ENCODE data around the gene PRSS27.

PRSS27 gene

DNA sequence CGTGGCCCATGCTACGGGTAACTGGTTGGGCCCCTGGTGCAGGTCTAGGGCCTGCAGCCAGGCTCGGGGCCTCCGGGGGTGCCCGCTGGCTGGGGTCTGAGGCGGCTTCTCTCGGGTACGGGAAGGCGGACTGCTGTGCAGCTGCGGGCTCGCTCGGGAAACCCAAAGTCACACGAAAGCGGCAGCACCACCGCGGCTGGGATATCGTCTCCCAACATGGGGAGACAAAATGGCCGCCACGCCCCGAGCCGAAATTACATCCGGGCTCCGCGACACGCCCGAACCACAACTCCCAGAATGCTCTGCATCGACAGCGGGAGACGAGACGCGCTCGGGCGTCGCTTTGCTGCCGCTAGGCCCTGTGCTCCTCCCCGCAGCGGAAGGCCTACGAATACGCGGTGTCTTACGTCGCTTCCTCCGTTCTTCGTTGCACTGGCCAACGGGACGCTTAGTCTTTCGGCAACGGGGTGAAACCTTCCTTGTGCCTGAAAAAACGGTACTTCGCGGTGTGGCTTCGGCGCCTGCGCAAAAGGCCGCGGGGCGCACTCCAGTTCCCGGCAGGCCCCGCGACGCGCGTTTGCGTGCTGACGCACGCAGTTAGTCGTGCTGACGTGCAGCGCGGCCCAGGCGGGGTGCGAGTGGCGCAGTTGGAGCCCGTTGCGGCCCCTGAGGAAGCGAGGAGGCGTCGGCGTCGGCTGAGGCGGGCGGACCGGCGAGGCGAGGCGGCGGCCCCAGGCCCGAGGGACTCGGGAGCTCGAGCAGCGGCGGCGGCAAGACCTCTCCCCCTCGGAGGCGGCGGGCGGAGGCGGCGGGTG, 32.2 kb upstream of the PRSS27 start, which contains the start of gene SRRM2:
Gene SRRM2, plus strand, starts transcription at position 604 of the 815 bp plus-strand sequence. CDS start 3,727 bp downstream, outside the sequence.
- H3K4me3 ChIP-seq (ENCODE audit: low read depth, low read length), result peak within 1 kb of the TSS; percentile 73
- DNase-seq (ENCODE audit: low read depth), result peak; percentile 87

DNA sequence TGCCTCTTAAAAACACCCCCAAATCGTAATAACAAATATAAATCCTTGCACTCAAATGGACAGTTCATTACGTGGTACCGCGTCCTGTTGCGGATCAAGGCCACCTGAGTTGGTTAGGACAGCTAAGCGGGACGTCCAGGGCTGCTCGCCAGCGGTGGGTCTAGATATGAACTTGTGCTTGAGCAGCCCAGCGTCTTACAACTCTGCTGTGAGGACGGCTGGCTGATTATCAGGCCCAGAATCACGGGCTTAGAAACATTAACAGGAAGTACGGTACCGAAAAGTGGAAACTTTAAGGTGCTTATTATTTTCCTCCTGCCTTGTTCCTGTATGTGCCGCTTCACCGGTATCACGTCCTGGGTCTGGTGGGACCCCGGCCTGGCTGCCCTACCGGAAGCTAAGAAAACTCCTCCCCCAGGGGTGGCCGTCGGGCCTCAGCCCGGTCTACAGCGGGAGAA, 31.6 kb upstream of the PRSS27 start:
- DNase-seq (ENCODE audit: low read depth), result no peak
- H3K4me3 ChIP-seq (ENCODE audit: low read depth, low read length), result peak overlapping the region; percentile 73

DNA sequence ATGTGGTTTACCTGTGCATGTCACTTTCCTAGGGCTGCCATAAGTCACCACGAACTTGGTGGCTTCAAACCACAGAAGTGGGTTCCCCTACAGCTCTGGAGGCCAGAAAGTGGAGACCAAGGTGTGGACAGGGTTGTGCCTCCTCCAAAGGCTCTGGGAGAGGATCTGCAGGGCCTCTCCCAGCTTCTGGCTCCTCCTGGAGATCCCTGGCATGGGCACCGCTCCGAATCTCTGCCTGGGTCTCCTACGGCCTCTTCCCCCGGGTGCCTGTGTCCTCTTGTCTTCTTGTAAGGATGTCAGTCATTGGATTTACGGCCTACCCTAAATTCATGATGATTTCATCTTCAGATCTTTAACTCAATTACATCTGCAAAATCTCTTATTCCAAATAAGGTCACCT, 29.9 kb upstream of the PRSS27 start:
- no peak overlapping the region for H3K4me3 ChIP-seq (ENCODE audit: low read depth, low read length)
- no peak for DNase-seq (ENCODE audit: low read depth)

DNA sequence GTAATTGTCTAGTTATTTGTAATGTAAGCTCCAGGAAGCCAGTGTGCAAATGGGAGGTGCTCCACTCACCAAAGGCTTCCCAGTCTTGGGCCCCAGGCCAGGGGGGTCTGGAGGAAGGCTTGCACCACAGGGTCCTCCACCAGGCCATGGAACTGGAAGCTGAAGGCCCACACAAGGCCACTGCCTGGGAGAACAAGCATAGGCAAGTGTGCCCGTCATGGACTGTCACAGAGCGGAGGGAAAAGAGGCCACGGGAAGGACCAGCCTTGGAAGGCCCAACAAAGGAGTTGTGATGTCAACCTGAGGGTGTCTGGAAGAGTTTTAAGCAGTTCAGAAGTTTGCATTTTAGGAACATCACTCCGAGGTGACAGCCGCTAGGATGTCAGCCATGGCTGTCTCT, 29.5 kb upstream of the PRSS27 start:
- H3K4me3 ChIP-seq (ENCODE audit: low read depth, low read length), result no peak overlapping the region
- no peak for DNase-seq (ENCODE audit: low read depth)

DNA sequence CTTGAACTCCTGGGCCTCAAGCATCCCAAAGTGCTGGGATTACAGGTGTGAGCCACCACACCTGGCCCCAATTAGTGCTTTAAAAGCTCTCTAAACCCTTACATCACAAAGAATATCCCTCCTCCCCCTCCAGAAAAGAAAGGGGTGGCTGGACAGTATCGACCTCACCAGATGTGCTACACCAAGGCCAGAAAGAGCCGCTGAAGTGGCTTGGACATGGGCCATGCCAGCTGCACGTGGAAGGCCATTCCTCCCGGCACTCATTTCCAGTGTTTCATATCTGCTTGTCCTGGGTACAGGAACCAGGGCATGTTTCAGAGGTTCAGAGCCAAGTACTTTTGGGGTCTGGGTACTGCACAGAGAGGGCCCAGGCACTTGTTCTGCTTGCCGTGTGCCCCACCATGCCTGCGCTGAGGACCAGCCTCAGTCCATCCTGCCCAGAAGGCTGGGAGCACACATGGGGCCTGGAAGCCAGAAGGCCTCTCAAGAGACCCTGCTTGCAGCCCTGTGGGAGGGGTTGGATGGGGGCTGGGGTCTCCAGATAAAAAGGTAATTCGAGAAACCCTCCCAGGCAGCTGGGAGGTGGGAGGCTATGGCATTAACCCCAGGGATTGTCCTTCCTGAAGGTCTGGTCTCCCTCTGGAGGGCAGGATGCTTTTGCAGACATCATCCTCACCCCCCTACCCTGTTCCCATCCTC, 28.9 kb upstream of the PRSS27 start:
- no peak overlapping the region for H3K4me3 ChIP-seq (ENCODE audit: low read depth, low read length)
- DNase-seq (ENCODE audit: low read depth), result no peak

DNA sequence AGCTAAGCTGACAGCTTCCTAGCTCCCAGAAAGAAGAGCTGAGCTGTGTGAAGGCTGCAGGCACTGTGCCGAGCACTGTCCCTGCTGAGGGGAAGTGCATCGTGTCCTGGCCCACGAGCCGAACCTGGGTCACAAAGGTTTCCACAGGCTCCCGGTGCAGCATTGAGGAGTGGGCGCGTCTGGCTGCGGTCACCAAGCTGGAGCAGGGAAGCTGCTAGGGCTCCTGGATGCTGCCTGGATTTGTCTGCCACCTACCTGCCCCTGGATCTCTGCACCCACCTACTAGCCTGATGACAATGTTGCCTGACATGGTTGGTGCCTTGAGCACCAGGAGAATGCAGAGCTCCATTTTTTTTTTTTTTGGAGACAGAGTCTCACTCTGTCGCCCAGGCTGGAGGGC, 25.9 kb upstream of the PRSS27 start:
- H3K4me3 ChIP-seq (ENCODE audit: low read depth, low read length), result no peak overlapping the region
- no peak for DNase-seq (ENCODE audit: low read depth)

DNA sequence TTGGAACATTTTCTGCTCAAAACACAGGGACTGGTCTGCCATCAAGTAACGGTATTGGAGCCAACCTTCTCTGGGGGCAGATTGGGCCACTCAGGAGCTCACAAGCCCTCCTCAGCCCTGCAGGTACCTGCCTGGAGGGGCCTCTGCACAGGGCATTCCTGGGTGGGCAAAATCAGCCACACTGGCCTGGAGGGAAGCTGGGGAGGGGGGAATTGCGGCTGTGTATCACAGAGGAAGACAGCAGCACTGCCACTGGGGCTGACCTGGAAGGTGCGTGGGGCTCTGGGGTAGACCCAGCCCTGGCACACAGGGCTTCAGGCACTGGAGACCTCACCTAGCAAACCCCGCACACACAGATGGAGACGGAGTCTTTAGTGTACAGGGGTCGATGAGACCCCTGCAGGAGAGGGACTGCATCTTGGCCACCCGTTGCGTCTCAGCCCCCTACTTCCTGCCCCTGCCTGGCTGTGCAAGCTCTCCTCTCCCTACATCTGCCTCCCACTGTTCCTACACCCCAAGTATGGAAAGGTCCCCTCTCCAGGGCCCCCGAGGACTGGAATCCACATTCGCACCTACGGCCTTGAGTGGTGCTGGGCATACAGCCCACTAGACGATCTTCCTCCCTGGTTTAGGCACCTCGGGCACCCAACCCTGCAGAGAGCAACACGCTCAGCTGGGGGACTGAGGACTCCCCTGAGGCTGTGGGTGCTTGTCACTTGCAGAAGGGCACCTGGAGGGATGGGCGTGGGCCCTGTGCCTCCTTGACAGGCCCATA, 25.3 kb upstream of the PRSS27 start:
- H3K4me3 ChIP-seq (ENCODE audit: low read depth, low read length), result no peak overlapping the region
- DNase-seq (ENCODE audit: low read depth), result no peak

DNA sequence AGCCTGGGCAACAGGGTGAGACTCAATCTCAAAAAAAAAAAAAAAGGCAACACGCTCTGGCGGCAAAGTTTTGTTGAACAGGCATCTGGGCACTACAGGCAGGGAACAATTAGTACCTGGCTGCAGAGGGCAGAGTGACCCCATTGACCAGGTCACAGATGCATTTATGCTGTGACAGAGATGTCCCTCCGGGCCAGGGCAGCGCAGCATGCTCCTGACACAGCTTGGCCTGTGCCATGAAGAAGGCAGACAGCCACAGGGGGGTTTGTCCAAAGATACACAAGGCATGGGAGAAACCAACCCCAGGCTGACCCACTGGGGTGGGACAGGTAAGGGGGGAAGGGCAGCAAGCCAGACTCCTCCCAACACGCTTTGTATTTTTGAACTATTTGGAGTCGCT, 24.7 kb upstream of the PRSS27 start:
- no peak for DNase-seq (ENCODE audit: low read depth)
- H3K4me3 ChIP-seq (ENCODE audit: low read depth, low read length), result no peak overlapping the region

DNA sequence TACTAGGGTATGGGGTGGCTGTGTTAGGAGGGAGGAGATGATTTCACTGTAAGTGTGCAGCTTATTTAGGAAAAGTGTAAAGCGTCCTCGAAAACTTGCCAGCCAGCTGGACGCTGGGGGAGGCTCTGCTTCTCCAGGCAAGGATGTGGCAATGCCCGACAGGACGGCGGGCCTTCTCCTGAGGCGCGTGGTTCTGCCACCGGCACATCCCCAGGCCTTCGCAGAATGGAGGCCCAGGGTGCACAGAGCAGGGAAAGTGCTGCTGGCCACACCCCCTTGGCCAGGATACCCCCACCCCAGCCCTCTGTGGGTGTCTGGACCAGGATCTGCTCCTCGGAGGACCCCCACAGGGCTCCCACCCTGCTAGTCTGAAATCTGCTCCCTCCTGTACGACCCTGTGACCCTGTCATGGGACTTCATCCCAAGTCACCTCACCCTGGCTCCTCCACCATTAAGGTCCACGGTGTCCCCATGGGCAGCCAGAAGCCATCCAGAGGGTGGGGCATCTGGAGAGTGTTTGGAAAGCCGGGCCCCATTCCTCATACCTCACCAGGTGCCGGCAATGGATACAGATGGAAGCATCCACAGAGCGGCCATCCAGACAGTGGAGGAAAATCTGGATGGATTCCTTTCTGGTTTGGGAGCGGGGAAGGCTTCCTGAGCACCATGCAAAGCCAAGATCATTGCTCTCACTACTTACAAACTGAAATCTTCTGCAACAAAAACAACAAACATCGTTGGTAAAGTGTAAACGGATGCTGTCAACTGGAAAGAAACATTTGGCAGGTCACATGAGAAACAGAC, 23.2 kb upstream of the PRSS27 start:
- no peak overlapping the region for H3K4me3 ChIP-seq (ENCODE audit: low read depth, low read length)
- no peak for DNase-seq (ENCODE audit: low read depth)

DNA sequence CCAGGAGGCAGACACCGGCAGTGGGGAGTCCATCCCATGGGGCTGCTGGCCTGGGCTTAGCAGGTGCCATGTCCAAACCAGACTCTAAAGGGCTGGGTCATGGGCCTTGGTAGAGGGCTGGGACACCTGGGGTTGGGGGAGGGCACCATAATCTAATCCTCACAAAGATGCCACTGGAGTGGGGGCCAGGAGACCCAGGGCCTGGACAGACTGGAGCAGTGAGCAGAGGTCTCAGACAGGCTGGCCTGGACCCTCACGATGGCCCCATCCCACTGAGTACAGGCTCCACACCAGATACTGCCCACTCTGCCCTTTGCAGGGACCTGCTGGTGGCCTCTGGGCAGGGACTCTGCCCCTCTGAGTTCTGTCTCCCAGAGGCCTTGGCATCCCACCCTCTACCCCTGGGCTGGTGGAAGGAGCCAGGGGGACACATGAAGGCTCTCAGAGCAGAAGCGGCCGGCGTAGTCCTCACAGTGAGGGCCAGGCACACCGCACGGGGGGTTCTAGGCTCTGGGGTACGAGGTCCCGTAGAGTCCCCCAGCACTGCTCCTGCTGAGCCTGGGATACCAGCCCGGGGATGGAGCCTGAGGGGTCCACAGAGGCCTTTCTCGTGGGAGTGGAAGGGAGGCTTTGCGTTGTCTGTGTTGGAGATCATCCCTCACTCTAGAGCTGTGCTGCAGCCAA, 22.4 kb upstream of the PRSS27 start:
- H3K4me3 ChIP-seq (ENCODE audit: low read depth, low read length), result no peak overlapping the region
- DNase-seq (ENCODE audit: low read depth), result no peak

DNA sequence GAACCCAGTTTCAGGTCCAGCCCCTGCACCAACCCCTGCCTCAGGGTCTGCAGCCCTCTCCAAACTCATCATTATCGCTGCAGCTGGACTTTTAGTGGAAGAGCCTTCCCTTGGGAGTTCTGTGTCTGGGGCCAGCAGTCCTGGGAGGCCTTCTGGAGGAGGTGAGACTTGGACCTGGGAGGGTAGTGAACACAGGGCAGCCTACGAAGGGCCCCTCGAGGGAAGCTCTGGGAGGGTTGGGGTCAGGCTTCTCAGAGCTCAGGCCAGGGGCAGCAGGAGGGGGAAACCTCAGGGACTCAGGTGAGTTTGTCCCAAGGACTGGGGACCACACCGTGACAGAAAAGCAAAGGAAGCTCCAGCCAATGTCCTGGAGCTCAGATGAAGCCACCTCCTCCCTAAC, 21.1 kb upstream of the PRSS27 start:
- no peak overlapping the region for H3K4me3 ChIP-seq (ENCODE audit: low read depth, low read length)
- no peak for DNase-seq (ENCODE audit: low read depth)

DNA sequence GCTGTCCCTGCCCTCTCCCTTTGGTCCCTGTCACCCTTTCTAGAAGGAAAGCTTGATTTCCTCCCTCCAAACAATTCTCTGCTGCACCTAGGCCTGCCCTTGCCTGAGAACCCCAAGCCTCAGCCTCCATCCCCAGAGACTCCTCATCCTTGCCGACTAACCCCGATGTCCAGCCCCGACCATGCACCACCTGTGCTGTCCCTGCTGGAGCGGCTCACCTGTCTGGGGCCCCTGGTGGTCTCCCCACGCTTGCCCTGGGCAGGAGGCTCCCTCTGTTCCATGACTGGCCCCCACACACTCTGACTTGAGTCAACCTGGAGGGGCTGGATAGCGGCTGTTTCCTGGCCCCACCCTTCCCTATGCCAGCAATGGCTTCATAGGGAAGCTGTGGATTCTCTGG, 20.5 kb upstream of the PRSS27 start:
- no peak for DNase-seq (ENCODE audit: low read depth)
- H3K4me3 ChIP-seq (ENCODE audit: low read depth, low read length), result no peak overlapping the region

DNA sequence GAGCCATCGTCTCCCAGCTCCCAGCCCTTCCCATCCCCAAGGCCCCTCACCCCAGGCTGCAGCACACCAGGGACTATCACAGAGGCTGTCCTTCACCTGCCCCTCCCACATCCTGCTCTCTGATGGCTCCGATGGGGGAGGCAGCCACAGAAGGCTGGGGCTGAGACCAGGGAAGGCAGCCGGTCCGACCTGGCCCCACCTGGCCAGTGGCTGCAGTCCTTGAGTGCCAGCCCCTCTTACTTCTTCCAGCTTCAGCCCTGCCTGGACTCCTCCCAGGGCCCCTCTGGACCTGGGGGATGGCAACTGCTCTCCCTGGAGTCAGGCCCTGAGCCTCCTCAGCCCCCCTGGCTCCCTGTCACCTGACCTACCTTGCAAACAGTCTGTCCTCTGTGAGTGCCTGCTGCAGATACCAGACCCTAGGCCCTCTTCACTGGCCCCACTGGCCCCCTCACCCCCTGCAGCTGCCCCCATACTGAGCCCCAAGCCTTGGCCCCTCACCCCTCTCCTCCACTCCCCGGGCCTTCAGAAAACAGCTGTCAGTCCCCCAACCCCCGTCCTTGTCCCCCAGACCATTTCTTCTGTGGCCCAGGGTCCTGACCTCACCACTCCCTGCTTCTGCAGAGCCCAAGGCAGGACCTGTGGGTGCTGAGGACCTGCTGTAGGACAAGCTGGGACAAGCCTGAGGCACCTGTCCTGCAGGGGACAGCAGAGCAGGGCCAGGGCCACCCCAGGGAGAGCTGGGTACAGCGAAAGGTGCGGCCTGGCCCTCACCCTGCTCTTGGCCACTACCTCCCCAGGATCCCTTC, 19.8 kb upstream of the PRSS27 start:
- DNase-seq (ENCODE audit: low read depth), result no peak
- H3K4me3 ChIP-seq (ENCODE audit: low read depth, low read length), result no peak overlapping the region

DNA sequence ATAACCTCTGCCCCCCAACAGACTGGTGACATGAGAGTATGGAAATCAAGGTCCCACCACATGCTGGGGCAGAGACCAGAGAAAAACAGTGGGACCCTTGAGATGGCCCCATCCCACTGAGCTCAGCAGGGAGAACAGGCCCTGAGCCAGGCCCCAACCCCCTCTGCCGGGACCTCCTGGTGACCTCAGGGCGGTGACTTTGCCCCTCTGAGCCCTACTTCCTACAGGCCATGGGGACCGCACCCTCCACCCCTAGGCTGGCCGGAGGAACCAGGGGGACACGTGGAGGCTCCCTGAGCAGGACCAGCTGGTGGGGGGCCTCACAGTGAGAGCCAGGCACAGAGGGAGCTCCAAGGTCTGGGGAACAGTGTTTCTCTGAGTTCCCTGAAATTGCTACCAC, 18.6 kb upstream of the PRSS27 start:
- no peak for DNase-seq (ENCODE audit: low read depth)
- no peak overlapping the region for H3K4me3 ChIP-seq (ENCODE audit: low read depth, low read length)

DNA sequence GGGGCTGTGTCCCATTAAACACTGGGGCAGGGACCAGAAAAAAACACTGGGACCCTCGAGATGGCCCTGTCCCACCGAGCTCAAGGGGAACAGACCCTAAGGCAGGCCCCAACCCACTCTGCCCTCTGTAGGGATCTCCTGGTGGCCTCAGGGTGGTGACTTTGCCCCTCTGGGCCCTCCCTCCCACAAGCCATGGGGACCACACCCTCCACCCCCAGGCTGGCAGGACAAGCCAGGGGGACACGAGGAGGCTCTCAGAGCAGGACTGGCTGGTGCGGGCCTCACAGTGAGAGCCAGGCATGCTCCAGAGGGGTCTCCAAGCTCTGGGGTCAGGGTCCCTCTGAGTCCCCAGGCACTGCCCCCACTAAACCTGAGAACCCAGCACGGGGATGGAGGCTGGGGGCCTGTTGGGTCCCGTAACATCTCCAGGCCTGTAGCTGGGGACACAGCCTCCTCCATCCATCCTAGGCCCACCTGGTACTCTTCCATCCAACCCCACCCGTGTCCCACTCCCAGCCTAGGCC, 17.9 kb upstream of the PRSS27 start:
- H3K4me3 ChIP-seq (ENCODE audit: low read depth, low read length), result no peak overlapping the region
- DNase-seq (ENCODE audit: low read depth), result no peak

DNA sequence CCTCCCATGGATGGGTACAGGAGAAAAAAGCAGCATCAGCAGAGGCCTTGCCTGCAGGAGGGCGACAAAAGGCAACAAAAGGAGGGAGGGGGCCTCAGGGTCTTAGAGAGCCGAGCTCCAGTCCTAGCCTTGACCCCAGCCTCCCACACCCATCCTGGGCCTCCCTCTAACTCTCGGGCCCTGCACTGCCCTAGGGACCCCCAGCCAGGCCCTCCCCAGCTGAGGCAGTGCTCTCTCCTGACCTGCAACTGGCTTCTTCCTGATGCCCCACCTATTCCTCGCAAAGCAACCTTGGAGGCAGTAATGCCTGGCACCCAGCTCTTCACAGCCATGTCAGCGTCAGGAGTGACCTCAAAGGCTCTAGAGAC, 17.2 kb upstream of the PRSS27 start:
- H3K4me3 ChIP-seq (ENCODE audit: low read depth, low read length), result no peak overlapping the region
- DNase-seq (ENCODE audit: low read depth), result no peak

DNA sequence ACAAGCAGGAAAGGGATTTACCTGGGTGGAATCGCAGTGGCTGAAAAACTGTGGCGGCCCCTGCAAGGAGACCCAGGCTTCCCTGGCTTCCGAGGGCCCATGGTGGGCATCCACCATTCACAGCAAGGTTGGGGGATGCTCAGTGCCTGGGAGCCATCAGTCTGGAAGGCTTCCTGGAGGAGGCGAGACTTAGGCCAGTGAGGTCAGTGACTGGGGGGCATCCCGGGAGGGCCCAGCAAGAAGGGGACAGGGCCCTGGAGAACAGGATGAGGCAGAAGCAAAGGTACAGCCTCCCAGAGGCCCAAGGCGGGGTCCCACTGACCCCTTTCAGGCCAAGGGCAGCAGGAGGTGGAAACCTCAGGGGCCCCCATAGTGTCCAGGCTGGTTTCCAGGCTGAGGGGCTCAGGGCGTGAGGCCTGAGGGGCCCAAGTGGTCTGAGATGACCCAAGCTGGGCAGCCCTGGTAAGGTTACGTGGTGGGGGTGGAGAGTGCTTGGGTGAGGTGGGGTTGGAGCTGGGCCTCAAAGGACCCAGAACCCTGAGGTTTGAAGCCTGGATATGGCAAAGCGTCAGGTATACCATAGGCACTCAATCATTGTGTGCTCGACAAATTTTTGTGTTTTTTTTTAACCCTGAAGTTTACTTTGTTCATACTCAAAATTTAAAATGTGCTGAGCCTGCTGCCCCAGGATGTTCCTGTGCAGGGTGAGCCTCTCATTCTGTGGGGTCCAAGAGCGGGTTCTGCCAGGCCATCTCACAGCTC, 16.6 kb upstream of the PRSS27 start:
- no peak overlapping the region for H3K4me3 ChIP-seq (ENCODE audit: low read depth, low read length)
- no peak for DNase-seq (ENCODE audit: low read depth)

All from skeletal muscle cell (primary cell).